NCI-H2196 (cell line): Measurements from ENCODE around the gene FBXO30.

ENCODE experiments used
- DNase-seq: peaks from one replicate; lab custom pipeline; 2025; ENCODE audit not compliant: unreplicated experiment; lab: John Stamatoyannopoulos, UW

FBXO30 gene, protein sequence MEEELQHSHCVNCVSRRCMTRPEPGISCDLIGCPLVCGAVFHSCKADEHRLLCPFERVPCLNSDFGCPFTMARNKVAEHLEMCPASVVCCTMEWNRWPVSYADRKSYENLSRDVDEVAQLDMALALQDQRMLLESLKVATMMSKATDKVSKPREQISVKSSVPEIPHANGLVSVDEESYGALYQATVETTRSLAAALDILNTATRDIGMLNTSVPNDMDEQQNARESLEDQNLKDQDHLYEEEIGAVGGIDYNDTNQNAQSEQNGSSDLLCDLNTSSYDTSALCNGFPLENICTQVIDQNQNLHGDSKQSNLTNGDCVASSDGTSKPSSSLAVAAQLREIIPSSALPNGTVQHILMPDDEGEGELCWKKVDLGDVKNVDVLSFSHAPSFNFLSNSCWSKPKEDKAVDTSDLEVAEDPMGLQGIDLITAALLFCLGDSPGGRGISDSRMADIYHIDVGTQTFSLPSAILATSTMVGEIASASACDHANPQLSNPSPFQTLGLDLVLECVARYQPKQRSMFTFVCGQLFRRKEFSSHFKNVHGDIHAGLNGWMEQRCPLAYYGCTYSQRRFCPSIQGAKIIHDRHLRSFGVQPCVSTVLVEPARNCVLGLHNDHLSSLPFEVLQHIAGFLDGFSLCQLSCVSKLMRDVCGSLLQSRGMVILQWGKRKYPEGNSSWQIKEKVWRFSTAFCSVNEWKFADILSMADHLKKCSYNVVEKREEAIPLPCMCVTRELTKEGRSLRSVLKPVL

DNA sequence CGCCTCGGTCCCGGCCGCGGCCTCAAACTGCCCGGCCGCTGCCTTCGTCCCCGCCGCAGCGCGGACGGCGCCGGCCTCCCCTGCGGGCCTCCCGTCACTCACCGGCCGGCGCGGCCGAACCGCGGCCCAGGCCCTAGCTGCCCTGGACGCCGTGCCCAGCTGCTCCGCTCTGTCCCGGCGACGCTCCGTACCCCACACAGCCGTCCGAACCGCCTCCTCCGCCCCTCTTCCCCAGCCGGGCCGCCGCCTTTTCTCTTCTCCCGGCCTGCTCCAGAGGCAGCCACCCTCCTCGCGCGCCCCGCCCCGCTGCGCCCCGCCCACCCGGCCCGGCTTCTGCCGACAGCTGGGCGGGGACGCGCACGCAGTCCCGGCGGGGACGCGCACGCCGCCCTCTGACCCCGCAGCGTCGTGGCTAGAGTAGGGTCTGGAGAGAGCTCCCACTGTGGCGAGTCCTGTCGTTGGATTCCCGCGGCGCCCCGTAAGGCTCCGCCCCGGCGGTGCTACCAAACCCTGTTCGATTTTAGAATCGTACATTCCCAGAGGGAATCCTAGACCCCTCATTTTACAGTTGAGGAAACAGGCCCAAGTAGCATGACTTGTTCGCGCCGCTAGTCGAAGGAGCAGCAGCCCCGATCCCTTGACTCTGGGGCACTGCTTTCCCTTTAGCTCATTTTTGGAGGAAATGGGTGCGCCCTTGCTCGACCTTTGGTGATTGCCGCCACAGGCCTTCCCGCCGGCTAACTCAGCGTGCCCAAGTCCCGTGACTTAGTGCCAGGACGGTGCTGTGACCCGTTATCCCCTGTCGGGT, at the start of gene FBXO30:
Gene FBXO30 (minus strand): TSS at position 295 of the 808 bp plus-strand sequence. CDS start 8,390 bp downstream, outside the sequence.
- DNase-seq = peak; percentile 91

GRCh38 chr6:145863988-145864616, 49.5 kb upstream of the FBXO30 start:
- DNase-seq = no peak

GRCh38 chr6:145863366-145863765, 48.8 kb upstream of the FBXO30 start:
- no peak for DNase-seq

DNA sequence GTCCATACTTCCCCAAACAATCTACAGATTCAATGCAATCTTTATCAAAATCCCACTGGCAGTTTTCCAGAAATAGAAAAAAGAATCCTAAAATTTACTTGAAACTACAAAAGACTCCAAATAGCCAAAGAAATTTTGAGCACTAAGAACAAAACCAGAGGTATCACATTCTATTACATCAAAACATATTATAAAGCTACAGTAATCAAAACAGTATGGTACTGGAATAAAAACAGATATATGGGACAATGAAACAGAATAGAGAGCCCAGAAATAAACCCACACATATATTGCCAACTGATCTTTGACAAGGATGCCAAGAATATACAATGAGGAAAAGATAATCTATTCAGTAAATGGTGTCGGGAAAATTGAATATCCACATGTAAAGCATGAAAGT, 46.0 kb upstream of the FBXO30 start:
- no peak for DNase-seq

DNA sequence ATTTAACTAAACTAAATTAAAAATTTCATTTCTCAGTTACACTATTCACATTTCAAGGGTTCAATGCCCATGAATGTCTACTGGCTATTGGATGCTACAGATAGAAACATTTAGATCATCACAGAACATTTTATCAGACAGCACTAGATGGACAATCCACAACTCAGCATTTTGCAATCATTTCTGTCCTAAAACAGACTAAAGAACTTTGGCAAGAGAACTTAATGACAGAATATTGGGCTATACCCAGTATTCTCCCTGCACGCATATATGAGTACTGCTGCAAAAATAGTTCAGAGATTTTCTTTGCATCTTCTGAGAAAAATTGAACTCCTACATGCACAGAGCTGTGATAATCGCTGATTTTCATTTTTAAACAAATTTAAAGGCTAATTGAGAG, 36.1 kb upstream of the FBXO30 start:
- no peak for DNase-seq

DNA sequence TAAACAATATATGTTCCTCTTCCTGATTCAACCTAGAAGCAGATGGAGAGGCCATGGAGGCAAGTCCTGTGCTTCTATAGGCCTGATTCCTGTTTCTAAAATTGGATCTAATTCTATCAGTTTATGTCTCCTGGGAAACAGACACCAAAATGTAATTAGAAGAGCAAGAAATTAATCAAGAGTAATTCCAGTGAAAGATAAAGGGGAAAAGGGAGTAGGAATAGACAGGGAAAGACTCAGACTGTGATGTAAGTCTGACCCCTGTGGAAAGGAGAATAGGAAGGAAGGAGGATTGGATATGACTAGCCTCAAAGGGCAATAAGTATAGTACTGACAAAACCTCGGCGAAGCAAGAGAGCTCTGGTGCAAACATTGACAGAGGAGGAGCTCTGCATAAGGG, 33.9 kb upstream of the FBXO30 start:
- no peak for DNase-seq

DNA sequence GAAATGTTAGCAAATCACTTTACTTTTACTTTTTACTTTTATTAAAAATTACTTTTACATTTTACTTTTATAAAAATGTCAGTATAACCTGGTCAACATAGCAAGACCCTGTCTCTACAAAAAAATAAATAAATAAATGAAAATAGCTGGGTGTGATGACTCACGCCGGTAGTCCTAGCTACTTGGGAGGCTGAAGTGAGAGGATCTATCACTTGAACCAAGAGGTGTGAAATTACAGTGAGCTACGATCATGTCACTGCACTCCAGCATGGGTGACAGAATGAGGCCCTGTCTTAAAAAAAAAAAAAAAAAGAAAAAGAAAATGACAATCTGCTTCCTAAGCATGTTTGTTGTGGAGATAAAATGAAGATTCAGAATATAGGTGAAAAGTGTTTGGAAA, 31.0 kb upstream of the FBXO30 start:
- no peak for DNase-seq

DNA sequence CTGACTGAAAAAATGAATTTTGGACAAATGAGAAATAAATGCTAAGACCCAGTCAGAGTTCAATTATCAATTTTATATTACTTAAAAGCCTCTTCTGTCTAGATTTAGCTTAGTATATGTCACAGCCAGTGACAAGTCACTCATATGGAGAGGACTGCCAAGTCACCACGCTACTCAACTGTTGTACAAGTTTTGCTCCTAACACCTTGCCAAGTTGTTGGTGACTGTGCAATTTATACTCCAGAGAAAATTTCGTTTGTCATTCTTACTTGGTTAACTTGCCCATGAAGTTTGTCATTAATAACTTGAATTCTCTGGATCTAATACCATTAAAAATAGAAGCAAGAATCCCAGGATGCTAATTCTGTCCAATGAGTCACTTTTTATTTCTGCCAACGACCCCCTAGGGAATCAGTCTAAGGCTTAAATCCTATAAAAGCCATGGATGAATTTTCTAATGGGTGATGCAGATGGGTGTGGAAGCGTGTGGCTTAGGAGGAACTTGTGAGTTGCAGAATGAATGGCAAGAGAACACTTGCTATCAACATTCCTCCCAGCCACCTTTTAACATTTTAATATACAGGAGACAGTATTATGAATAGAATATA, 30.4 kb upstream of the FBXO30 start:
- DNase-seq = no peak

DNA sequence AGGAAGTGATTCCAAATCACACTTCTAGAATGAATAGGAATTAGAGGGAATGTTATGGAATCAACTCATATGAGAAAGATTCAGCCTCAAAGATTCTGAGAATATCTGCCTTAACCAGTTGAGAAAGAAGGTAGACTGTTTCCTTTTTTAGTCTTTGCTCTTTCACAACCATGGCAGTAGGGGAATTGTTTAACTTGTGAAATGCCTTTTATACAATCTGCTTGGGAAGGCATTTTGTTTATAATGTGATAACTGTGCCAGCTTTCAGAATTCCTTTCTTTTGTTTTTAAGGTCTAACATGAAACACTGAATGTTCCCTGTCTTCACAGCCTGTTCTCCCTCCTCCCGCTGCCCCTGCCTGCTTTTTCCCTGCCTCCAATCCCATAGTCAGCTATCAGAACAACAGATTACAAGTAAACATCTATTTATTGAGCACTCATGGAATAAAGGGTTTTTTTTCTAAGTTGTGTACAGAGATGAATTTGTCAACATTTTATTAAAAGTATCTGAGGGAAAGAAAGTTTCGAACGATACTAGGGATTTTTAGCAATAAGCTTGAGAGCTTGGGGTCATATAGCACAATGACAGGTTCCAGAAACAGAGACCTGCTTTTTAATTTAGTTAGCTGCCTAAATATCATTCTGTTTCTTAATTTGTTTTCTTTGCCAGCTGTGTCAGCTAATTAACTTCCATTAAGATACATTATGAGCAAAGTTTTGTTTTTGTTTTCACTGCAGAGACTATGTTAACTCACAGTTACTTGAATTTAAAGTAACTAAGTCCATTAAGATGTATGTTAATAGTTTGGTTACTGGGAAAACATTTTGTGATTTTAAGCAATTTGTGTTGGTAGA, 28.3 kb upstream of the FBXO30 start:
- no peak for DNase-seq

- no peak for DNase-seq
Measured at GRCh38 chr6:145841668-145842067, 27.1 kb upstream of the FBXO30 start.

GRCh38 chr6:145839653-145840052, 25.1 kb upstream of the FBXO30 start:
- DNase-seq = no peak

DNA sequence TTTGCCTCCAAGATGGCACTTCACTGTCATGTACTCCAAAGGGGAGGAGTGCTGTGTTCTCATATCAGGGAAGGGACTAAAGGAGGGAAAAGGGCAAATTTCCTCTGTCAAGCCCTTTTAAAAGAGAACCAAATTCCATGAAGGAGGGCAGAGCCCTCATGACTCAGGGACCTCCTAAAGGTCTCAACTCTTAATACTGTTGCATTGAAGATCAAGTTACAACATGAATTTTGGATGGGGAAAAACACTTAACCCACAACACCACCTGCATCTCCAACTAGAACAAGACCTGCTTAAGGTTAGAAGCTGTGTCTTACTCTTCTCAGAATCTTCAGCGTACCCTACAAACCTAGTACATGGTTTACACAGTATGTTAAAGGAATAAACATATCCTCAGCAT, 23.7 kb upstream of the FBXO30 start:
- no peak for DNase-seq

DNA sequence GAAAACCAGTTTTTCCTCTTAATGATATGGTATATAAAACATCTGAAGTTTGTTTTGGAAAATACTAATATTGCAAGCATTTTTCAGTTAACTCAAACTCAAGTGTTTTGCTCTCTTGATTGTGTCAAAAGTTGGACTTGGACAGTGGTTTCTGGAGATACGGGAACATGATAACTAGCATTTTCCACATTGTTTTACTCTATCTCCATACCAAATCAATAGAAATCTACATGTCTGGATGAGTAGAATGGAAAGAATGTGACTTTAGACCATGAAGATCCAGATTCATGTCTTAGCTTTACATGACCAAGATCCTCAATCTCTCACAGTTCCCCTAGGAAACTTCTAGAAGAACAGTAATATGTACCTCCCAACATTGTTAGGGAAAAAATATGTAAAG, 22.2 kb upstream of the FBXO30 start:
- DNase-seq = no peak

- DNase-seq = no peak
Measured at GRCh38 chr6:145836170-145836569, 21.6 kb upstream of the FBXO30 start.

DNA sequence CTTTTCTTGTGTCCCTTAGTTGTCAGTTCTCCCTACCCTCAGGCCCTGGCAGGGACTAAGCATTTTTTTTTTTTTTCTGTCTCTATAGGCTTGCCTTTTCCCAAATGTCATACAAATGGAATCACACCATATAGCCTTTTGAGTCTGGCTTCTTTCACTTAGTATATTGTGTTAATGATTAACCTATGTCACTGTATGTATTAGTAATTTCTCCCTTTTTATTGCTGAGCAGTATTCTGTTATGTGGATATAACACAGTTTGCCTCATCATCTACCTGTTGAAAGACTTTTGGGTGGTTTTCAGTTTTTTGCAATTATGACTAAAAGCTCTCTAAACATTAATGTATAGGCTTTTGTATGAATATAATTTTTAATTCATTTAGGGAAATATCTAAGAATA, 16.0 kb upstream of the FBXO30 start:
- no peak for DNase-seq

GRCh38 chr6:145829950-145830349, 15.4 kb upstream of the FBXO30 start:
- no peak for DNase-seq

GRCh38 chr6:145829102-145829501, 14.5 kb upstream of the FBXO30 start:
- no peak for DNase-seq

DNA sequence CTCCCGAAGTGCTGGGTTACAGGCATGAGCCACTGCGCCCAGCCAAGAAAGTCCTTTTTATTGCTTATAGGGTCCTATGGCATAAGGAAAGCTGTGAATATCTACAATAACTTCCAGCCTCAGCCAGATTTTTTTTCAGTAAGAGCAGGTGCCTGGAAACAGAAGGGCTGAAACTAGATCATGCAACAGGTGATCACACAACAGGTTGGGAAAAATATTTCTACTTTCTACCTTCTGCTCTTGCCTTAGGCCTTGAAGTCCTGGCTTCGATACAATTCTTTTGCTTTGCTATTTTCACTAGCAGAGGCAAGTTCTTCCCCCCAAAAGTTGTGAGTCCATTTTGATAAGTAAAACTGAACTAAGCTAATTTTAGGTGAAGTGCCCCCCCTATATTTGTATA, 9.7 kb upstream of the FBXO30 start:
- DNase-seq = no peak

DNA sequence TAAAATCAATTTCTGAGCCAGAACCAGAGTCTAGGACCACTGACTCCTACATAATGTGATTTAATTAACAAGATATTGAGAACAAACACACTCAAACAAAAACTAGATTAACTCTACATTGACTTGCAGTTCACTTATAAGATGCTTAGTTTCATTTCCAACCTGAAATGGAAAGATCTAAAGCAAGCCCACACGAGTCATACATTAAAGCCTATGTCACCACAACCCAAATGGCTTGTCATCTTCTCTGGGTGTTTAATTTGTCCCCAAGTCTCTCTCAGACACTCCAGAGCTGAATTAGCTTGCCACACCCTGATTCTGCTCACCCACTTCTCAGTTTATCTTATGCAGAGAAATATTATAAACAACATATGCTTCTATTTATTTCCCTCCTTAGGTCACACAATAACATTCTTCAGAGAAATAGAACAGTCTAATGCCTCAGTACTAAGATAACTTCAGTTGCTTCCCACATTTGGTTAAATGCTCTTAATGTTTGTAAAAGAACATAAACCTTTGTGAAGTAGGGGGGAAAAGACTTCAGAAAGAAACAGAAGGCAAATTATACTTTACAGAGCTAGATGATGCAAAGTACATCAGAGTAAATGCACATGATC, 8.8 kb upstream of the FBXO30 start:
- no peak for DNase-seq
